ENCODE measurements around the gene DNAAF8.
"Not testable (repeated sequence)": the region's sequence is repeated elsewhere in the genome, so short reads cannot be mapped to it uniquely, and the experiment has no call there.

DNAAF8 gene

GRCh38 chr16:4723071-4723767, 11.1 kb upstream of the DNAAF8 start:
- DNase-seq (ENCODE audit: low read depth): no peak

DNA sequence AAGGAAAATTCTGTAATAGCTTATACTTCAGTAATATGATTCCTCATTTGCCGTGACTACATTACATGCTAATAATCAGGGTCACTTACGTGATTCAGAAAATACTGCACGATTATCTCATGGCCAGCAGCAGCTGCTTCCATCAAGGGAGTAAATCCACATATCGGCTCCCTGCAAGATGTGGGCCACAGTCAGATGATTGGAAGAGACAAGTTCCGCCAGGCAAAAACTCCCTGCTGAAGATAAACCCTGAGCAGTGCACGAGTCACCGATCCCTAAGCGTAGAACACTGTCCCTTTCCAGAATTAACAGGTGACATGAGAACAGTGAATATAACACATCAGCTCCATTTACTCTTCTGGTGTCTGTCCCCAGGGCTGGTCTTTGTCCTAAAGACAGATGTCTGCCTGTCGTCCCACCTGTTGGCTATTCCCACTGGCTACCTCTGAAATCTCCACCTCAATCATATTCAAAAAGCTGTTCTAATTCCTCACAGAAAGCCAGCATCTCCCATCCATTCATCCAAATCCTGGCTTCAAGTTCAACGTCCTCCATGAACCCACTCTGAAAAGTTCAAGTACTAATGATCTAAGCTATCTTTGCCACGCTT, 9.6 kb upstream of the DNAAF8 start:
- no peak for DNase-seq (ENCODE audit: low read depth)

GRCh38 chr16:4726616-4727015, 7.7 kb upstream of the DNAAF8 start:
- no peak for DNase-seq (ENCODE audit: low read depth)

GRCh38 chr16:4728676-4729075, 5.7 kb upstream of the DNAAF8 start:
- no peak for DNase-seq (ENCODE audit: low read depth)

DNA sequence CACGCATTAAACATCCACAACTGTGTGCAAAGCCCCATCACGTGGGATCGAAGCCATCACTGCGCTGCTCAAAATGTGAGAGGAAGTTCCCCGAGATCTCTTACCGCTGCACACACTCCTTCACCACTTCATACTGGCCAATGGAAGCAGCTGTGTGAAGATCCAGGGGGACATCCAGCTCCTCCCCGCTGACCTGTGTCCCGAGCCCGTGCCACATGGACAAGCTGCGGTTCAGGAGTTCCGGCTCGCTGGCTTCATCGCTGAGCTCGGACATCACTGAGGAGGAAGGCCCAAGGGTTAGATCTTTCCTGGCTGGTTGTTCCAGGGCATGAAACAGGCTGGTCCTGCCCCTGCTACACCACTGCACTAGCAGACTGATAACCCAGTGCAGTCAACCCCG, 4.5 kb upstream of the DNAAF8 start:
- no peak for DNase-seq (ENCODE audit: low read depth)

GRCh38 chr16:4733211-4733742, 1.1 kb upstream of the DNAAF8 start:
- DNase-seq (ENCODE audit: low read depth): no peak

- no peak for DNase-seq (ENCODE audit: low read depth)
Observed at GRCh38 chr16:4733747-4734062, 632 bp upstream of the DNAAF8 start.

GRCh38 chr16:4734730-4735535, 596 bp downstream of the DNAAF8 start:
- DNase-seq (ENCODE audit: low read depth): peak; percentile 23

DNA sequence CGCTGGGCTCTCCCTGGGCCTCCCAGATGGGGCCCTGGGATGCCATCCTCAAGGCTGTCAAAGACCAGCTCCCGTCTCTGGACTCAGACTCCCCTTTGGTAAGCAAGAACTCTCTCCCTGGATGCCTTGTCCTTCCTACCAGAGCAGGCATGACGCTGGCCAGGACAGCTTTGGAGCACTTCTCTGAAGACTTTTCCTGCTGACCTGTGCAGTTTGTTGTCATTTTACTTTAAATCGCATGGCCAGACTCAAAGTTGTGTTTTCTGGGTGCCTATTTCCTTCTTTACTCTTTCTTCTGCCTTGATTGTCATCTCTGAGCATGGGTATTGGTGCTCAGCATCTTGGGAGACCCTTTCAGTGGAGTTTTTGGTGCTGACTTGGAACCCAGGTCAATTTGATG, 2.2 kb downstream of the DNAAF8 start:
- DNase-seq (ENCODE audit: low read depth): no peak

DNA sequence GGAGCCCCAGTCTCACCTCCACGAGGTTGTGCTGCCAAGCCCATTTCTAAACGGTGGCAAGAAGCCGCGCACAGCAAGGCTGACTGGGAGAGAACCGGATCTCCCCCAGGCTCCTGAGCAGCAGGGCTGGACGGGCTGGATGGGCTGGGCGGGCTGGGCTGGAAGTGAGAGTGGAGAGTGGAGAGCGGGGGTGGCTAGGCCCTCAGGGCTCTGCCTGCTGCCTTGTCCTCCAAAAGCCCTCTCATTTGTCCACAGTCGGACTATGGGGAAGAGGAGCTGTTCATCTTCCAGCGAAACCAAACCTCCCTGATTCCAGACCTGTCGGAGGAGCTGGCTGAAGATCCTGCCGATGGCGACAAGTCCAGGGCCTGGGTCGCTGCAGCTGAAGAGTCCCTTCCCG, 3.2 kb downstream of the DNAAF8 start:
- no peak for DNase-seq (ENCODE audit: low read depth)

- not testable (repeated sequence) for DNase-seq (ENCODE audit: low read depth)
Observed at GRCh38 chr16:4738370-4738769, 4.0 kb downstream of the DNAAF8 start.

- DNase-seq (ENCODE audit: low read depth): no peak
Observed at GRCh38 chr16:4743226-4743878, 9.0 kb downstream of the DNAAF8 start.

DNA sequence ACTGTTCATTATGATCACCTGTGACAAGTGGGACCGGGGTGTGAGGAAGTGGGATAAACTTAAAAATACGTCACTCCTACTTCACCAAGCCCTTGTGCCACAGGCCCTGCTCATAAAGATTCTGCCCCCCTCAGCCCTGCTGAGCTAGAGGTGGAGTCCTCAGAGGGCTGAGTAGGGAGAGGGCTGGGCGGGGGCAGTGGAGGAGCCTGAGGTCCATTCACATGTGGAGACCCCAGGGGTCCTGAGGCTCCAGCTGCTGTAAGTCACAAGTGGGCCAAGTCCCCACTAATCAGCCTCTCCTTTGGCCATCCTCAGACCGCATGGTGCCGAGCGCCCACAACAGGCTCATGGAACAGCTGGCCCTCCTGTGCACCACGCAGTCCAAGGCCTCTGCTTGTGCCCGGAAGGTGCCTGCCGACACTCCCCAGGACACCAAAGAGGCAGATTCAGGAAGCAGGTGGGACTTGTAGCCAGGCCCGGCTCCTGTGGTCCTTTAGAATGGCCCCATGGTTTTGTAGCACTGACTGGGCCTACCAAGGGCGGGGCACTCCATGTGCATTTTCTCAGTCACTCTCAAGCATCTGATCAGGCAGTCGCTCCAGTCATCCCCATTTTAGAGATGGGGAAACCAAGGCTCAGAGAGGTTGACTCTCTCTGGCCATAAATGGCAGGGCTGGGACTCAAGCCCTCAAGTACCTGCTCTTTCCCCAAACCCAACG, 10.4 kb downstream of the DNAAF8 start:
- DNase-seq (ENCODE audit: low read depth): no peak

DNA sequence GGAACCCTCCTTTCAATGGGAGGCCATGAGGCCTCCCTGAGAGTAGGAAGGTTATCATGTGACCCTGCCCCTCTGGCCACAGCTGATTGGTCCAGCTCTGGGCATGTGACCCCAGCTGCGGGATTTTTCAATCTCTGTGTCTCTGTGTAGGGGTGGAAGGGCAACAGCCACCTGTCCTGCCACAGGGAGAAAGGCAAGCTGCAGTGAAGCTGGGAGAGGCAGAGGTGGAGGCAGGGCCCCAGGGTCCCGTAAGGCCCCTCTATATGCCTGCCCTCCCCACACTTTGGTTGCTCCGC, 10.9 kb downstream of the DNAAF8 start:
- no peak for DNase-seq (ENCODE audit: low read depth)

DNA sequence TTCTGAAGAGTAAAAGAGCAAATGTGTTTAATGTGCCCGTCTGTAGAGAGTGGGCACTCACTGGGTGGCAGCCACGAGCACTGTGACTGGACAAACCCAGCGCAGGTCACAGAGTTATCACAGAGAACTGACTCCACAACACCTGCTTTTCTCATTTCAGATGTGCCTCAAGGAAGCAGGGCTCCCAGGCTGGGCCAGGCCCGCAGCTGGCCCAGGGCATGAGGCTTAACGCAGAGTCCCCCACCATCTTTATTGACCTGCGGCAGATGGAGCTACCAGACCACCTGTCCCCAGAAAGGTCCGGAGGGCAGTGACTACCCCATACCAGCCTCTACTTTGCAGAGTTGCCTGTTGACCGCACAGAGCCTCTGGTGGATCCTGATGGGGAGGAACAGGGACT, 11.9 kb downstream of the DNAAF8 start:
- DNase-seq (ENCODE audit: low read depth): no peak

- DNase-seq (ENCODE audit: low read depth): no peak
Observed at GRCh38 chr16:4746991-4747574, 12.7 kb downstream of the DNAAF8 start.

DNA sequence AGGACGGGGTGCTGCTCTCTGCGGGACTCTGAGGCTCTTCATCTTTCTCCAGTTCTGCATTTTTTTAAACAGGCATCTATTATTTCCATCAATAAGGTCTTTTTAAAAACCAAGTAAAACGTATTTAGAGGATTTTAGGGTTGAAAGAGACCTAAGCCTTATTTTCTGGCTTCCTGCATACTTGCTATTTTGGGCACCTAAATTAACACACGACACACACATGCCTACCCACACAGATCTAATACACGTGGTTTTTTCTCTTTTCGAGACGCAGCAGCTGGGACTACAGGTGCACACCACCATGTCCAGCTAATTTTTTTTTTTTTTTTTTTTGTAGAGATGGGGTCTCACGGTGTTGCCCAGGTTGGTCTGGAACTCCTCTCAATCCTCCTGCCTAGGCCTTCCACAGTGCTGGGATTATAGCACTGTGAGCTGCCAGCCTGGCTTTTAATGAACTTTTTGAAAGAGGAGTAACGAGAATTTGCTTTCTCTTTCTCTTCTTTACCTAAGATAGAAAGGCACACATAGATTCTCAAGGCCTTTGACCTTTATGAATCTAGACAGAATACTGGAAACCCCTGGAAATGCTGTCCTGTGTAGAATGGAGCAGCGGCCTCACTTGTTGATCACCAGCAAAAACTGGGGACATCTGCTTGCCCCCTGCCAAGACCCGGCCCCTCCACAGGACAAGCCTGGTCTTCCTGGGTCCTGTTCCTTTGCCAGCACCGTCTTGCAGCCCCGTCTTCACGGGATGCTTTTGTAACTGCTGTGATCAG, 13.8 kb downstream of the DNAAF8 start:
- DNase-seq (ENCODE audit: low read depth): no peak

DNA sequence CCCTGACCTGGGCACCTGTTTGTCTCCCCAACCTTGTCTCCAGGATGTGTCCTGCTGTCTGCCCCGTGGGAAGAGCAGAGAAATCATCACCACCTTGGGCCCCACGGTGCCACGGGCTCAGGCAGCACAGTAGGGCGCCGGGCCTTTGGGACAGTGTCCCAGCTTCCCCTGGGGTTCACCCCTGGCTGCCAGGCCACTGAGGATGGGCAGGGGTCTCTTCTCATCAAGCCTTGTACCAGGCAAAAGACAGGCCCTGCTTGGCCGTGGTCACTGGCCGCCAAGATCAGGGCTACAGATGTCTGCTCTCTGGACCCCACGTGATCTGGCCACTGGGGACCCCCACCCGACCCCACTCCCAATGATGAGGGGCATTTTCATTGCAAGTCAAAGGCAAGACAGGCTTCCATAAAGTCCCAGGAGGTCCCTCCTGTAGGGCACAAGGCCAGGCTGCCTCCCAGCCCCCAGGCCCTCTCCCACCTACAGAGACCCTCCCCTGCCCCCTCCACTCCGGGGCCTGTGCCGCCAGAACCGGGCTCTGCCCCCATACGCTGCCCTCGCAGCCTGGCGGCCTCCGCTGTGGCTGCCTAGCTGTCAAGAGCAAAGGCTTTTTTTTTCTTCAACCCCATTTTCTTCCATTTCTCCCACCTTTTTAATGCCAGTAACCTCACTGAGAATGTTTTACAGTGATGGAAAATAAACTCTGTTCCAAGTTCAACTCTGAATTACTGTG, 14.5 kb downstream of the DNAAF8 start:
- DNase-seq (ENCODE audit: low read depth): no peak

GRCh38 chr16:4749700-4750257, 15.4 kb downstream of the DNAAF8 start:
- no peak for DNase-seq (ENCODE audit: low read depth)

- DNase-seq (ENCODE audit: low read depth): no peak
Observed at GRCh38 chr16:4750896-4751295, 16.6 kb downstream of the DNAAF8 start.
